HG03280 (cell line): Measurements from ENCODE around the gene PRLH.
A peak's percentile ranks its signal among the peaks of the same experiment; 100 is the strongest.

Experiments
- ATAC-seq: cut with Tn5 transposase; IDR thresholded peaks from one replicate; pipeline ENCODE4 v1.9.1; 2021; ENCODE audit warnings: mild to moderate bottlenecking, moderate library complexity; ENCODE audit not compliant: unreplicated experiment

The PRLH gene, protein sequence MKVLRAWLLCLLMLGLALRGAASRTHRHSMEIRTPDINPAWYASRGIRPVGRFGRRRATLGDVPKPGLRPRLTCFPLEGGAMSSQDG

GRCh38 chr2:237566401-237567235 lies at the start of gene PRLH:
TSS of gene PRLH (plus strand) at chr2:237566574. CDS start at chr2:237566574, 0 bp downstream.
- ATAC-seq = no peak

- no peak for ATAC-seq
Measured at GRCh38 chr2:237517163-237517562, 49.2 kb upstream of the PRLH start.

DNA sequence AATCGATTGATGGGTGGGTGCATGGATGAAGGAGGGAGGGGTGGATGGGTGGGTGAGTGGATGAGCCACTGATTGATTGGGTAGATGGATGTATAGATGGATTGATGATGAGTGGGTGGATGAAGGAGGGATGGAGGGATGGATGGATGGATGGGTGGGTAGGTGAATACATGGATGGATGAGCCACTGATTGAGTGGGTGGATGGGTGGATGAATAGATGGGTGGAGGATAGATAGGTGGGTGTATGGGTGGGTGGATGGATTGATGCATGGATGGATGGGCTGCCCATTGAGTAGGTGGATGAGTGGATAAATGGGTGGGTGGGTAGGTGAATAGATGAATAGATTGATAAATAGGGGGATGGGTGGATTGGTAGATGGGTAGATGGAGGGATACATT lies 48.4 kb upstream of the PRLH start:
- ATAC-seq = no peak

- no peak for ATAC-seq
Measured at GRCh38 chr2:237519506-237520245, 46.7 kb upstream of the PRLH start.

DNA sequence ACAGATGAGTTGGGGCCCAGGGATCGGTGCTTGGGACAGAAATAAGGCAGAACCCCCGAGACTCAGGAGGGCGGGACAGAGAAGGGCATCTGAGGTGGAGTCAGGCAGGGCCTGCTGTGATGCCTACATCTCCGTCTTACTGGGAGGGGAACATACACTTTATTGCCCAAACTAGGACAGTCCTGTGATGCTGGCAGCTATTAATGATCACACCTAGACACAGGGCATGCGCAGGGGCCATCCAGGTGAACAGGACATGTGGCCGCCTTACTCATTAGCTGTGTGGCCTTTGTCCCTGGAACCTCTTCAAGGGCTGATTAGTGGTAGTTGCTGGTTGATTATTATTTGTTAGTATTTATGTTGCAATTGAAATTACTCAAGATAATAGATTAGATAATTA lies 46.1 kb upstream of the PRLH start:
- no peak for ATAC-seq

GRCh38 chr2:237524631-237525030 lies 41.7 kb upstream of the PRLH start:
- no peak for ATAC-seq

GRCh38 chr2:237525559-237526157 lies 40.7 kb upstream of the PRLH start:
- ATAC-seq = no peak

DNA sequence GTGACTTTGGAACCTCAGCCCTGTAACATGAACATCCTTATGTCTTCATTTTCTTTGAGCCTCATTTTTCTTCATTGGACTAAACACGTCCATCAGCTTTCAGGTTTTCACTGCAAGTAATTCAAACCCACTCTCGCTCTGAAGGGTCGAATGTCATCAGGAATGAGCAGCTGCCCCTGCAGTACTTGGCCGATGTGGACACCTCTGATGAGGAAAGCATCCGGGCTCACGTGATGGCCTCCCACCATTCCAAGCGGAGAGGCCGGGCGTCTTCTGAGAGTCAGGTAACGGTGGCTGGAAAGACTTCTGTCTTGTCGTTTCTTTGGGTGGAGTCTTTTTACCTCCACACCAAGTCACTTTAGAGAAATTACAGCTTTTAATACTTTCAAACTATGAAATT lies 39.1 kb upstream of the PRLH start:
- ATAC-seq = no peak

GRCh38 chr2:237527766-237528165 lies 38.6 kb upstream of the PRLH start:
- ATAC-seq = no peak

DNA sequence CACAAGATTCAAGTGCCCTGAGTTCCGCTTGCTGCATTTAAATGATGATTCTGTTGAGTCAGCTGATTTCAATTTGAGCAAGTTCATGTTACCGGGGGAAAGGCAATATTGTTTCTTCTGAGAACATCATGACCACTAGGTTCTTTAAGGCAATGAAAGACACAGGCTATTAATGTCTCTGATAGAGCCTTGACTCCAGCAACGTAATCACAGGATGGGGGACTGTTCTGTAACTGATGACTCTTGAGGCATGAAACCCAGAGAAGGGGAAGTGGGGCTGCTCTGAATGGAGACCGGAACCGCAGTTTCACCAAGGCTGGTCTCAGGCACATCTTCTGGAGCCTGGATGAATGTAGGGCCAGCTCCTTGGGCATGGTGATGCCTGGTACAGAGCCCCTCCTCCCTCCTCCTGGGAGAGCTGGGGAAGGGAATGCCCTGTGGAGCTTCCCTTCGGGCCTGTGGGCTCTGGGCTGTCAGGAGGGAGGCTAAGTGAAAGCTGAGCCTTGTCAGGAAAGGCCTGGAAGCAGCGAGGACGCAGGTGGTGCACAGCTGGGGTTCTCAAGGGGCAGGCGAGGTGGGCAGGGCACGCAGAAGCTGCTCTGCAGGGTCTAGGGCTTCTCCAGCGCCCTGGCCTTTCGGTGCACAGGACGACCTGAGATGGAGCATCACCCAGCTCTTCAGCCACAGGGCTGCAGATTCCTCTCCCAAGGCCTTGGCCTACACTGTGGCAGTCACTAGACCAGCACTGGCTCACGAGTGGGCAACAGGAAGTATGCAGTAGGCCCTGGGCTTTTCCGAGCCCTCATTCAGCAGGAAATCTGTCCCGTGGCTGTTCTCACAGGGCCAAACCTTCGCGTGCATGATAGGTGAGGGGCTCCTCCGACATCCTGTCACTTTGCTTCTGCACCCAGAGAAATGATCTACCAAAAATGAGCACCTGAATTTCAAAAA lies 36.6 kb upstream of the PRLH start:
- peak; percentile 78 for ATAC-seq

DNA sequence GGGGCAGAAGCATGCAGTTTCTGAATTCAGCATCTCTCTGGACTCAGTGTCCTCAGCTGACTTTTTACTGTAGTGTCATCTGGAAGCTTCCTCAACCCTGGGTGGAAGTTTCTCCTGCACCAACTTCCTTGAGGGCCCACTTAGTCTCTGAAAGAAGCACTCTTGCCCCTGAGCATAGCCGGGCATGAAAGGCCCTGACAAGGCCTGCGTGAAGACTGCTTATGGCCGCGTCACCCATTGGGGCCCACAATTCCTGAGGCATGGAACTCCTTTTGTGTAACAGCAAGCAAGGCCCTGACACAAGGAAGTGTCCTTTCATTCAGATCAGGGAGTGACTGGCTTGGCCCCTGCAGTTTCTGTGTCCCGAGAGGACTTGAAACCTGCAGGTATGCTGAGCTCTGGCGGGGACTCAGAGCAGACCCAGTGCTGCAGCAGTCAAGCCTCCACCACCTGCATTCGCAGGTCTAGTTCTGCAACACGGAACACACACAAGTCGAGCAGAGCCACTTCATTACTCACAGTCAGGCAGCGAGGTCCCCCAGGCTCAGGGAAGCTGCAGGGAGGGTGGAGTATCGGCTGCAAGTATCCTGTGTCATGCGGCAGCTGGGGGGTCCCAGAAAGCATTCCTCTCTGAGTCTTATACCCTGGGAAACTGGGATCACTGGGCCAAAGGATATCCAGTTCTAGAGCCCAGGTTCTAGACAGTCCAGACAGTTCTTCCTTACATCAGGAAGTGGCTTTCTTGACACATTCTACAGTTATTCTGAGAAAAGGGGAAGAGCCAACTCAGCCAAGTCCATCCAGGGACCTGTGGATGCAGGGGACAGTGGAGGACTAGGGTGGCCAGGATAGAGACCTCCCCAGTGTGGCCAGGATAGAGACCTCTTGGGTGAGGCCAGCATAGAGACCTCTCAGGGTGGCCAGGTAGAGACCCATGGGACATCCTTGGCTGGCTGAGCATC lies 35.6 kb upstream of the PRLH start:
- peak; percentile 66 for ATAC-seq

DNA sequence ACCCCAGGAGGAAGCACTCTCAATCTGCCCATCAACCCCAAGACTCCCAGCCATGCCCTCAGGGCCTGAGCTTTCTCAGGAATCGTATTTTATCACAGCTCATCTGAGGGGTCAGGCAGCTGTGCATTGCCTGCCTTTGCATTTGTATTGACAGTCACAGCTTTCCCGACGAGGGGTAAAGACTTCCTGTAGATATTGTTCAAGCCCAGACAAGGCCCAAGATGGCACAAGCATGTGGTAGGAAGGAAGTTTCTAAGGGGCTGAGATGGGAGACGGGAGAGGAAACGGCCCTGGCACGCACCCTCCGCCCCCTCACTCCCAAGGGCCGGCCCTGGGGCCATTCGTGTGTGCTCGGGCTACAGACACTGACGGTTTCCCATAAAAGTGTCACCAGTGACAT lies 34.2 kb upstream of the PRLH start:
- ATAC-seq = no peak

DNA sequence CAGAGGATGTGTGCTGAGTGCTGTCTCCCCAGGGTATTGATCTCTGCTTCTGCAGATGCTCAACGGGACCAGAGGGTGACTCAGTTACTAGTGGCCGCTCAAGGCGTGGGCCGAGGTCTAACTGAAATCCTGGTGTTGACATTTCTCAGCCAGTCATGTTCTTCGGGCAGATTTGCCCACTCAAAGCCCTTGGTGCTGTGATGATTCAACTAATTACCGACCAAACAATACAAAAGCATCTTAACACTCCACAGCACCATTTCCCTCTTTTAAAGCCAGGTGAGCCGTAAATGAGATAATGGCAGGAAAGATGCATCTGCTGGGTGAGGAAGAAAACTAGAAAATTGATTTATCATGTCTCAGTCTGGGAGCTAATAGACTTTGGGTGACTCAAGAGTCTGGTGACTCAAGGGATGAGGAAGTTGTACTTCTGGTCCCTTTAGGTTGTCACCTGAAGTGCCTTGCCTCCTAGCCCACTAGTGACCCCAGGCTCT lies 32.7 kb upstream of the PRLH start:
- ATAC-seq = no peak

- ATAC-seq = no peak
Measured at GRCh38 chr2:237534380-237534779, 32.0 kb upstream of the PRLH start.

- no peak for ATAC-seq
Measured at GRCh38 chr2:237535385-237536082, 30.8 kb upstream of the PRLH start.

DNA sequence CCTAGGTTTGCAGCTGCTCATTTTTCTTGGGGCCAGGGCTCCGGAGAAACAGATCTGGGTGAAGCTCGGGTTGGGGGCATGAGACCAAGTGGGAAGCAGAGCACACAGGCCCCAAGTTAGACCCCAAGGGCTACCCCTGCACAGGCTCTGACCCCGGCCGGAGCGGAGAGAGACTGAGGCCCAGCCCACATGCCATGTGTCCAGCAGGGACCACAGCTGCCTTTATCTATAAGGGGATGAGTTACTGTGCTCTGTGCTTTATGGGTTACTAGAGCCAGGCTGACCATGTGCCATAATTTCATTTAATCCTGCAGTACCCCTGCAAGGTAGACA lies 30.3 kb upstream of the PRLH start:
- ATAC-seq = no peak

DNA sequence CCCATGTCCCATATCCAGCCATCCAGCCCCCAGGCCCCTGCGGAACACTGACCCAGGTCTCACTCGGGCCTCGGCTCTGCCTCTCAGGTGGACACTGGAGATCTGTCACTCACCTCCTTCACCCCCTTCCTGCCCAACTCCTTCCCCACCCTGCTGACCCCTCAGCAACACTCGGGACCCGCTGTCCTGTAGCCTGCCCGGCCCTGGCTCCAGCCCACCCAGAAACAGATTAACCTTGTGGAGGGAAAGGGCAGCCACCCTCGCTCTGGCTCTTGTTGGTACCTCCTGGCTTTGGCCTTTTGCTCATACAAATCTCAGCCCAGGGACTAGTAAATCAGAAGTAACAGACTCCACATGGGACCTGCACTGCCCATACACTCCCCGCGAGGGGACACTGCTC lies 29.8 kb upstream of the PRLH start:
- no peak for ATAC-seq

GRCh38 chr2:237538001-237538720 lies 28.2 kb upstream of the PRLH start:
- no peak for ATAC-seq
